Stomach (tissue), 4 donors: Measurements from ENCODE around the gene SLC33A1.

Experiments
- CTCF ChIP-seq, 7 experiments: fragments of 450-650 bp in 4 of 7; fragments of 200-600 bp in 3 of 7; sonication (generic) in 3 of 7; IDR thresholded peaks; one replicate each; pipeline ENCODE4 v1.5.1; 2016 to 2019; ENCODE audit warnings: antibody characterized with exemption in 7 of 7, control low read depth in 2 of 7, mild to moderate bottlenecking in 1 of 7
- EP300 ChIP-seq: sonication (generic); formaldehyde crosslinking; IDR thresholded peaks from one replicate; pipeline ENCODE4 v1.6.1; 2017; ENCODE audit warnings: antibody characterized with exemption

GRCh38 chr3:155785662-155786295 lies 68.4 kb downstream of the SLC33A1 start:
- no peak for TF ChIP-seq EP300
- TF ChIP-seq CTCF (IDR thresholded peaks at IDR 0.05), result no peak
